ENCODE measurements around the gene PDLIM1. TPM values are rescaled to one million over a fixed set of nuclear protein-coding genes. Genes with fewer than 3 reads are reported as not detected.

The PDLIM1 gene
- total and polyA plus RNA-seq, 2 donors from 2014 or later: 72.9 to 148 TPM

DNA sequence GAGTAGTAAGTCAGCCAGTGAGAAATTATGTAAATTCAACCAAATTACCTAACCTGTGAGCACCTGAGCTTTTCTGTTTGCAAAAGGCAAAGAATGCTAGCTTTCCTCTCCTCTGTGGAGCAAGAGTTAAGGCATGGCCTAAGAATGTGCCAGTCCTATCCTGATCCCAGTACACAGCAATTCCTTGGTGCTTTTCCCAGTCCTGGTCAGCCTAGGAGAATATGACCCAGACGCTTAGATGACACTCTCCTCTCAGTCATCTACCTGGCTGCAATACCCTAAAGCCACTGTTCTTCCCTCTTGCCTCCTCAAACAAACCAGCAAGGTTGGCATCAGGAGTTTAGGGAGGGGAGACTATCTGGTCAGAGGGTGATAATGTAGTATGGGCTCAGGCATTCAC lies 4.1 kb downstream of the PDLIM1 start:
- no peak overlapping the region for H3K27ac ChIP-seq (ENCODE audit: low read depth in 2 of 2, low read length in 2 of 2)
- H3K9ac ChIP-seq (ENCODE audit: low read length in 3 of 3): no peak overlapping the region
- intact Hi-C loops (cut with DNase I): no loop called here
- no peak for FAIRE-seq
- TF ChIP-seq, protein P1, sequence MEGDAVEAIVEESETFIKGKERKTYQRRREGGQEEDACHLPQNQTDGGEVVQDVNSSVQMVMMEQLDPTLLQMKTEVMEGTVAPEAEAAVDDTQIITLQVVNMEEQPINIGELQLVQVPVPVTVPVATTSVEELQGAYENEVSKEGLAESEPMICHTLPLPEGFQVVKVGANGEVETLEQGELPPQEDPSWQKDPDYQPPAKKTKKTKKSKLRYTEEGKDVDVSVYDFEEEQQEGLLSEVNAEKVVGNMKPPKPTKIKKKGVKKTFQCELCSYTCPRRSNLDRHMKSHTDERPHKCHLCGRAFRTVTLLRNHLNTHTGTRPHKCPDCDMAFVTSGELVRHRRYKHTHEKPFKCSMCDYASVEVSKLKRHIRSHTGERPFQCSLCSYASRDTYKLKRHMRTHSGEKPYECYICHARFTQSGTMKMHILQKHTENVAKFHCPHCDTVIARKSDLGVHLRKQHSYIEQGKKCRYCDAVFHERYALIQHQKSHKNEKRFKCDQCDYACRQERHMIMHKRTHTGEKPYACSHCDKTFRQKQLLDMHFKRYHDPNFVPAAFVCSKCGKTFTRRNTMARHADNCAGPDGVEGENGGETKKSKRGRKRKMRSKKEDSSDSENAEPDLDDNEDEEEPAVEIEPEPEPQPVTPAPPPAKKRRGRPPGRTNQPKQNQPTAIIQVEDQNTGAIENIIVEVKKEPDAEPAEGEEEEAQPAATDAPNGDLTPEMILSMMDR (IDR thresholded peaks at IDR 0.05; ENCODE audit: borderline replicate concordance, extremely low read depth, insufficient read depth): no peak
- H3K4me1 ChIP-seq (ENCODE audit: control insufficient read depth in 2 of 3, insufficient read depth in 2 of 3, low read depth in 1 of 3, low read length in 3 of 3): peaks cover 0 to 5% (median 0%) of the 10 kb centered on the region in 3 donors
- no peaks in the 10 kb centered on the region for H3K9me3 ChIP-seq (ENCODE audit: control insufficient read depth in 2 of 3, insufficient read depth in 1 of 3, low read length in 3 of 3)
- no peaks in the 10 kb centered on the region for H3K27me3 ChIP-seq (ENCODE audit: control insufficient read depth, insufficient read depth, low read length)
- no peaks in the 10 kb centered on the region for H3K36me3 ChIP-seq (ENCODE audit: control insufficient read depth in 2 of 3, insufficient read depth in 3 of 3, low read length in 3 of 3)
- DNase-seq: no peak
- no peak overlapping the region for H3K4me3 ChIP-seq (ENCODE audit: low read length in 3 of 3)

DNA sequence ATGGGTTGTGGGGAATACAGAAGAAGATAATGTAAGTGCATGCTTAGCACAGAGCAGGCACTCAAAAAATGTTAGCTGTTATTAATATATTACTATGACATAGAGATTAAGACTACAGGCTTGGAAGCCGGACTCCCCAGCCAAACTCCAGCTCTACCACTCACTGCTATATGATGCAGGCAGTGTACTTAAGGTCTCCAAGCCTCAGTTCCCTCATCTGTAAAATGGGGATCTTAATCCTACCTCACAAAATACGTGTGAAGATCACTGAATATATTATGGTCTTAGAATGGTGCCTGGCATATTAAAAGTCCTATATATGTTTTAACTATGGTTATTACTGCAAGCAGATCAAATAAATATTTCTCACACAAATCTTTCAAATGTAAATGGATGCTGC lies 5.2 kb downstream of the PDLIM1 start:
- no peak overlapping the region for H3K4me3 ChIP-seq (ENCODE audit: low read length in 3 of 3)
- DNase-seq (no peak), FAIRE-seq (no peak)
- H3K27ac ChIP-seq (ENCODE audit: low read depth in 2 of 2, low read length in 2 of 2): no peak overlapping the region
- H3K9me3 ChIP-seq (ENCODE audit: control insufficient read depth in 2 of 3, insufficient read depth in 1 of 3, low read length in 3 of 3): no peaks in the 10 kb centered on the region
- no peak overlapping the region for H3K9ac ChIP-seq (ENCODE audit: low read length in 3 of 3)
- TF ChIP-seq, protein P1 (IDR thresholded peaks at IDR 0.05; ENCODE audit: borderline replicate concordance, extremely low read depth, insufficient read depth): no peak
- no peaks in the 10 kb centered on the region for H3K36me3 ChIP-seq (ENCODE audit: control insufficient read depth in 2 of 3, insufficient read depth in 3 of 3, low read length in 3 of 3)
- intact Hi-C loops (cut with DNase I): no loop called here
- no peaks in the 10 kb centered on the region for H3K27me3 ChIP-seq (ENCODE audit: control insufficient read depth, insufficient read depth, low read length)
- peaks cover 0 to 5% (median 0%) of the 10 kb centered on the region in 3 donors for H3K4me1 ChIP-seq (ENCODE audit: control insufficient read depth in 2 of 3, insufficient read depth in 2 of 3, low read depth in 1 of 3, low read length in 3 of 3)

DNA sequence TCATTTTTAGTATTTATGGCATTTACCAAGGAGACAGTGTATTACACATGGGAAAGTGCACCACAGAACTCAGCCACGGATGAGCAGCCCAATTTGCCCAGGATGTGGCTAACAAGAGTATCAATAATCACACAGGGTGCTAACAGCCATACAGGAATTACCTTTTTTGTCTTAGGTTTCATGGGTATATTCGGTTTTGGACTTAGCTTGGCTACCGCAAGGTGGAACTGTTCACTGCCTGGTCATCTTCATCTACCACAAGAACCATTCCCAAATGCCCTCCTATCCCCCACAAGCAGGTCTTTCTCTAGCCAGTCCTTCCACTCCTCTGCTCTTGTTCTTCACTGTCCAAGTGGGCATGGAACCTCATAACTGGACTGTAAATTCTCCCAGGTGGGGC lies 6.0 kb downstream of the PDLIM1 start:
- DNase-seq (no peak), FAIRE-seq (no peak)
- Histone ChIP-seq H3K9me3 (ENCODE audit: control insufficient read depth in 2 of 3, insufficient read depth in 1 of 3, low read length in 3 of 3) (no peaks in the 10 kb centered on the region), H3K27ac (ENCODE audit: low read depth in 2 of 2, low read length in 2 of 2) (no peak overlapping the region), H3K9ac (ENCODE audit: low read length in 3 of 3) (no peak overlapping the region), H3K4me1 (ENCODE audit: control insufficient read depth in 2 of 3, insufficient read depth in 2 of 3, low read depth in 1 of 3, low read length in 3 of 3) (peaks cover 0 to 5% (median 0%) of the 10 kb centered on the region in 3 donors), H3K4me3 (ENCODE audit: low read length in 3 of 3) (no peak overlapping the region), H3K36me3 (ENCODE audit: control insufficient read depth in 2 of 3, insufficient read depth in 3 of 3, low read length in 3 of 3) (no peaks in the 10 kb centered on the region), H3K27me3 (ENCODE audit: control insufficient read depth, insufficient read depth, low read length) (no peaks in the 10 kb centered on the region)
- TF ChIP-seq, protein P1 (IDR thresholded peaks at IDR 0.05; ENCODE audit: borderline replicate concordance, extremely low read depth, insufficient read depth): no peak
- intact Hi-C loops (cut with DNase I): no loop called here

DNA sequence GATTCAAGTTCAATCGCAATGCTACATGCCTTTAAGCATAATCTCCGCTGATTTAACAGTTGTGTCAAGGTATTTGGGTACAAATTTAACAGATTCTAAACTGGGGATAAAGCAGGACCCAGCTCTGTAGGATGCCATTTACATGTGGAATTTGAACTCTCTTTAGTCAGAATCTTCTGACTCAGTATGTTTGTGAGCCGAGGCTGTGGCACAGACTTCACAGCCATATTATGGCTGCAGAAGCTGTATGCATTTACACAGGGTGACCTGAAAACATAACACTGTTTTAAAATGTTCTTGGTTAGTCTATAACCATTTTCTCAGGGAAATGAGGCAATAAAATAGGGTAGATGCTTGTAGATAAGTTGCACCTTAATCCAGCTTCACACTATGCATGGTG lies 8.7 kb downstream of the PDLIM1 start:
- DNase-seq (no peak), FAIRE-seq (no peak)
- H3K4me1 ChIP-seq (ENCODE audit: control insufficient read depth in 2 of 3, insufficient read depth in 2 of 3, low read depth in 1 of 3, low read length in 3 of 3): peaks cover 0 to 5% (median 2%) of the 10 kb centered on the region in 3 donors
- peak overlapping the region in 1 of 3 donors; percentile 9 for H3K9ac ChIP-seq (ENCODE audit: low read length in 3 of 3)
- intact Hi-C loops (cut with DNase I): no loop called here
- TF ChIP-seq, protein P1 (IDR thresholded peaks at IDR 0.05; ENCODE audit: borderline replicate concordance, extremely low read depth, insufficient read depth): no peak
- H3K9me3 ChIP-seq (ENCODE audit: control insufficient read depth in 2 of 3, insufficient read depth in 1 of 3, low read length in 3 of 3): no peaks in the 10 kb centered on the region
- no peaks in the 10 kb centered on the region for H3K36me3 ChIP-seq (ENCODE audit: control insufficient read depth in 2 of 3, insufficient read depth in 3 of 3, low read length in 3 of 3)
- H3K4me3 ChIP-seq (ENCODE audit: low read length in 3 of 3): no peak overlapping the region
- H3K27me3 ChIP-seq (ENCODE audit: control insufficient read depth, insufficient read depth, low read length): no peaks in the 10 kb centered on the region
- no peak overlapping the region for H3K27ac ChIP-seq (ENCODE audit: low read depth in 2 of 2, low read length in 2 of 2)

Data from kidney (tissue), 14 donors.